GM19193 (cell line): ENCODE results near the gene PCDHGB2.
"Not testable (repeated sequence)": the region's sequence is repeated elsewhere in the genome, so short reads cannot be mapped to it uniquely, and the experiment has no call there.

Experiments used
- POLR2A ChIP-seq: IDR thresholded peaks from 4 replicates; pipeline ENCODE4 v1.6.1; 2011; ENCODE audit not compliant: insufficient read depth, insufficient read length; ENCODE audit errors: extremely low read depth

PCDHGB2 gene

GRCh38 chr5:141371572-141372475, 12.0 kb downstream of the PCDHGB2 start:
- TF ChIP-seq POLR2A, result no peak

DNA sequence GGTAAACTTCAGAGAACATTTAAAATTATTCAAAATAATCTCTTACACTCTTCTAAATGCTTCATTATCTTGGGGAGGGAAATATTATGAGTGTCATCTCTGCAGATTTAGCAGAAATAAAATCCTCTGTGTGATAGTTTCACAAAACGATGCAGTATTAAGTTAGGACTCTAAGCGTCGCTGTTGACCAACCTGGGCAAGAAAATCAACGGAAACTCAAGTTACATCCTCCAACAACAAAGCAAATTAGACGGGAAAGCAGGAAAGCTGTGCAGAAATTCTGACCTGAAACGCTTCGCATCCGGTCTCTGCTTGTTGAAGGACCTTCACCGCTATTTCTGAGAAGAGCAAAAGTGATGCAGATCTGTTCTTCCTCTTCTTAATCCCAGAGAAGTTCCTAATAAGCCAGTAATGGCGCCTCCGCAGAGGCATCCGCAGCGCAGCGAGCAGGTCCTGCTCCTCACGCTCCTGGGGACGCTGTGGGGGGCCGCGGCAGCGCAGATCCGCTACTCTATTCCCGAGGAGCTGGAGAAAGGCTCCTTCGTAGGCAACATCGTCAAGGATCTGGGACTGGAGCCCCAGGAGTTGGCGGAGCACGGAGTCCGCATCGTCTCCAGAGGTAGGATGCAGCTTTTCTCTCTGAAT, 14.0 kb downstream of the PCDHGB2 start, which contains the start of gene PCDHGA6:
TSS of gene PCDHGA6 (plus strand) at position 219 of the 645 bp plus-strand sequence. CDS start at position 412, 193 bp downstream.
- TF ChIP-seq POLR2A, result no peak

DNA sequence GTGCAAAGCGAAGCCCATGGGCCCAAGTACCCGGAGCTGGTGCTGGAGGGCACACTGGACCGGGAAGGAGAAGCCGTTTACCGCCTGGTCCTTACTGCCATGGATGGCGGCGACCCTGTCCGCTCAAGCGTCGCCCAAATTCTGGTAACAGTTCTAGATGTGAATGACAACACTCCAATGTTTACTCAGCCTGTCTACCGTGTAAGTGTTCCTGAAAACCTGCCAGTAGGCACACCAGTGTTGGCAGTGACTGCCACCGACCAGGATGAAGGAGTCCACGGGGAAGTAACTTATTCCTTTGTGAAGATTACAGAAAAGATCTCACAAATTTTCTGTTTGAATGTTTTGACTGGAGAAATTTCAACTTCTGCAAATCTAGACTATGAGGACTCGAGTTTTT, 14.8 kb downstream of the PCDHGB2 start:
- TF ChIP-seq POLR2A, result no peak

DNA sequence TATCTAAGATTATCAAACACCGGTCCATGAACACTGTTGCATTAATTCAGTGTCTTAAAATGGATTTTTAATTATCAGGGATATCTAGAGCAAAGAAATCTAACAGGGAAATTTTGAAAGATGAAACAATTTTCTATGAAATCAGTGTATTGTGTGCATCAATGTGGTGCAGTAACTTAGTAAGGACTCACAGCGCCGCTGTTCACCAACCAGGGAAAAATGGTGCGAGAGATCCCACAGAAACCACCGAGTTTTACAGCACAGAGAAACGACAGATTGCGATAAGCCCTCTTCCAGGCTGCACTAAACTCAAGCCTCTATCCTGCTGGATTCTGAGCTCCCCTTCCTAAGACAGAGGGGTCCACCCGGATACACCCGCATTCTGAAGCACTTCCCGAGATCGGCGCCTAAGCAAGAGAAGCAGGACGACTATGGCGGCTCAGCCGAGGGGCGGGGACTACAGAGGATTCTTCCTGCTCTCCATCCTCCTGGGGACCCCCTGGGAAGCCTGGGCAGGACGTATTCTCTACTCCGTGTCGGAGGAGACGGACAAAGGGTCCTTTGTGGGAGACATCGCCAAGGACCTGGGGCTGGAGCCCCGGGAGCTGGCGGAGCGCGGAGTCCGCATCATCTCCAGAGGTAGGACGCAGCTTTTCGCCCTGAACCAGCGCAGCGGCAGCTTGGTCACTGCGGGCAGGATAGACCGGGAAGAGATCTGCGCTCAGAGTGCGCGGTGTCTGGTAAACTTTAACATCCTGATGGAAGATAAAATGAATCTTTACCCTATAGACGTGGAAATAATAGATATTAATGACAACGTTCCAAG, 22.9 kb downstream of the PCDHGB2 start, which contains the start of gene PCDHGA7:
TSS of gene PCDHGA7 (plus strand) at position 274 of the 826 bp plus-strand sequence. CDS start at position 432, 158 bp downstream.
- TF ChIP-seq POLR2A, result no peak

GRCh38 chr5:141383345-141383744, 23.6 kb downstream of the PCDHGB2 start:
- no peak for TF ChIP-seq POLR2A

- no peak for TF ChIP-seq POLR2A
Measured at GRCh38 chr5:141384471-141385267, 24.9 kb downstream of the PCDHGB2 start.

GRCh38 chr5:141387557-141388311, 27.9 kb downstream of the PCDHGB2 start, which contains the start of gene PCDHGB4:
Gene PCDHGB4, plus strand, starts transcription at chr5:141387698. Its CDS starts 187 bp downstream, at chr5:141387885.
- TF ChIP-seq POLR2A, result not testable (repeated sequence)

GRCh38 chr5:141388661-141389060, 28.9 kb downstream of the PCDHGB2 start:
- TF ChIP-seq POLR2A, result no peak

- no peak for TF ChIP-seq POLR2A
Measured at GRCh38 chr5:141389153-141390042, 29.6 kb downstream of the PCDHGB2 start.

DNA sequence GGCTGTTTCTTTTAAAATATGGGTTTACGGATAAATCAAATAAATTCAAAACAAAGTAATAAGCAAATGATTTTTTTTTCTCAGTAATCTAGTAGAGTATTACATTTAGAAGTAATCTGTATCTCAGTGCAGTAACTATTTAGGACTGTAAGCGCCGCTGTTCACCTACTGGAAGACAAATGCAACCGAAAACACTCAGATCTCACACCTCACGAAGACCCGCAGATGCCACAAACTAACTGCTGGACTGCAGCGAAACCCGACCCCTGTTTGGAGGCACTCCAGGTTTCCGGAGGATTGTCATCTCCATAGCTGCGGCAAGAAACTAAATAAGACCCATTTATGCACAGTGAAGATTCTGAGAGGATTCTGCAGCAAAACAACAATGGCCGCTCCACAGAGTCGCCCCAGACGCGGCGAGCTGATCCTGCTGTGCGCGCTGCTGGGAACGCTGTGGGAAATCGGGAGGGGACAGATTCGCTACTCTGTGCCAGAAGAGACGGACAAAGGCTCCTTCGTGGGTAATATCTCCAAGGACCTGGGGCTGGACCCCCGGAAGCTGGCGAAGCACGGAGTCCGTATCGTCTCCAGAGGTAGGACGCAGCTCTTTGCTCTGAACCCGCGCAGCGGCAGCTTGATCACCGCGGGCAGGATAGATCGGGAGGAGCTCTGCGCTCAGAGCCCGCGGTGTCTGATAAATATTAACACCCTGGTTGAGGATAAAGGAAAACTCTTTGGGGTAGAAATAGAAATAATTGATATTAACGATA, 32.8 kb downstream of the PCDHGB2 start, which contains the start of gene PCDHGA8:
TSS of gene PCDHGA8 (plus strand) at position 205 of the 770 bp plus-strand sequence. CDS start at position 386, 181 bp downstream.
- no peak for TF ChIP-seq POLR2A

GRCh38 chr5:141393267-141393666, 33.5 kb downstream of the PCDHGB2 start:
- TF ChIP-seq POLR2A, result no peak

DNA sequence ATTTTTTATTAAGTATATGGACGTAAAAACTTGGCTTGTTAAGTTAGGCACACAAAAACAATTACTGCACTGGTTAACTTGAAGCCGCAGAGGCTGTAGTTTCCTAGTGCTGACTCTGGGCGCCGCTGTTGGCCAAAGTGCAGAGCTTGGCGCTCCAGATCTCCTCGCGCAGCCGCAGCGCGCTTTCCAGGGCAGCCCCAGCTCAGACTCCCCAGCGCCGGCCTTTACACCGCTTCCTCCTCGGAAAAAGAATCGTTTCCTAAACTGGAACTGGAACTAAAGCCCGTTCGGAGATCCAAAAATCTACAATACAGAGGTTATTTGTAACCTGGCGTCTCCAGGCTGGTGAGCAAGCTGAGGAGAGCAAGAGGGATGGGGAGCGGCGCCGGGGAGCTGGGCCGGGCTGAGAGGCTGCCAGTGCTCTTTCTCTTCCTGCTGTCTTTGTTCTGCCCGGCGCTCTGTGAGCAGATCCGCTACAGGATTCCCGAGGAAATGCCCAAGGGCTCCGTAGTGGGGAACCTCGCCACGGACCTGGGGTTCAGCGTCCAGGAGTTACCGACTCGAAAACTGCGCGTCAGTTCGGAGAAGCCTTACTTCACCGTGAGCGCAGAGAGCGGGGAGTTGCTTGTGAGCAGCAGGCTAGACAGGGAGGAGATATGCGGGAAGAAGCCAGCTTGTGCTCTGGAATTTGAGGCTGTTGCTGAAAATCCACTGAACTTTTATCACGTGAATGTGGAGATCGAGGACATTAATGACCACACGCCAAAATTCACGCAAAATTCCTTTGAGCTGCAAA, 38.2 kb downstream of the PCDHGB2 start, which contains the start of gene PCDHGB5:
TSS of gene PCDHGB5 (plus strand) at position 192 of the 796 bp plus-strand sequence. CDS start at position 373, 181 bp downstream.
- TF ChIP-seq POLR2A, result not testable (repeated sequence)
